ENCODE data around the gene FCGR2B.
"Not testable (repeated sequence)": the region's sequence is repeated elsewhere in the genome, so short reads cannot be mapped to it uniquely, and the experiment has no call there.

Gene FCGR2B

GRCh38 chr1:161662684-161663339 lies at the start of gene FCGR2B:
FCGR2B (plus strand) TSS chr1:161663143; CDS start chr1:161663242, 99 bp downstream.
- DNase-seq (ENCODE audit: low read depth in 2 of 2), result not testable (repeated sequence)

DNA sequence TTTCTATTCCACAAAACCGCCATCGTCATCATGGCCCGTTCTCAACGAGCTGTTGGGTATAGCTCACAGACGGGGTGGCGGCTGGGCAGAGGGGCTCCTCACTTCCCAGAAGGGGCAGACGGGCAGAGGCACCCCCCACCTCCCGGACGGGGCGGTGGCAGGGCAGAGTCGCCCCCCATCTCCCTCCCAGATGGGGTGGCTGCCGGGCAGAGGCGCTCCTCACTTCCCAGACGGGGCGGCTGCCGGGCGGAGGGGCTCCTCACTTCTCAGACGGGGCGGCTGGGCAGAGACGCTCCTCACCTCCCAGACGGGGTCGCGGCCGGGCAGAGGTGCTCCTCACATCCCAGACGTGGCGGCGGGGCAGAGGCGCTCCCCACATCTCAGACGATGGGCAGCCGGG lies 46.5 kb upstream of the FCGR2B start:
- DNase-seq (ENCODE audit: low read depth in 2 of 2), result not testable (repeated sequence)

DNA sequence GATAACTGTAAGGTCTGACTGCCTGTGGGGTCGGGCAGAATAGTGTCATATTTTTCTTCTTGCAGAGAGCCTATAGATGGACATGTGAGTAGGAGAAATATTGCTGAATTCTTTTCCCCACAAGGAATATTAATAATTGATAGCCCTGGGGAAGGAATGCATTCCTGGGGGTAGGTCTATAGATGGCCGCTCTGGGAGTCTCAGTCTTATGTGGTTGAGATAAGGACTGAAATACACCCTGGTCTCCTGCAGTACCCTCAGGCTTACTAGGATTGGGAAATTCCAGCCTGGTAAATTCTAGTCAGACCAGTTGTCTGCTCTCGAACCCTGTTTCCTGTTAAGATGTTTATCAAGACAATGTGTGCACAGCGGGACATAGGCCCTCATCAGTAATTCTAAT lies 44.4 kb upstream of the FCGR2B start:
- DNase-seq (ENCODE audit: low read depth in 2 of 2), result not testable (repeated sequence)

DNA sequence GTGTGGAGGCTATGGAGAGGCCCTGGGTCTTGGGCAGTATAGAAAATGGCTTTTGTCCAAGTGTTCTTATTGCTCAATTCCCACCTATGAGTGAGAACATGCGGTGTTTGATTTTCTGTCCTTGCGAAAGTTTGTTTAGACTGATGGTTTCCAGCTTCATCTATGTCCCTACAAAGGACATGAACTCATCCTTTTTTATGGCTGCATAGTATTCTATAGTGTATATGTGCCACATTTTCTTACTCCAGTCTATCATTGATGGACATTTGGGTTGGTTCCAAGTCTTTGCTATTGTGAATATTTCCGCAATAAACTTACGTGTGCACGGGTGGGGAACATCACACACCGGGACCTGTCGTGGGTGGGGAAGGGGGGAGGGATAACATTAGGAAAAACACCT lies 42.5 kb upstream of the FCGR2B start:
- not testable (repeated sequence) for DNase-seq (ENCODE audit: low read depth in 2 of 2)

GRCh38 chr1:161621181-161622000 lies 41.6 kb upstream of the FCGR2B start:
- peak; percentile 33 to 58 for DNase-seq (ENCODE audit: low read depth in 2 of 2)

DNA sequence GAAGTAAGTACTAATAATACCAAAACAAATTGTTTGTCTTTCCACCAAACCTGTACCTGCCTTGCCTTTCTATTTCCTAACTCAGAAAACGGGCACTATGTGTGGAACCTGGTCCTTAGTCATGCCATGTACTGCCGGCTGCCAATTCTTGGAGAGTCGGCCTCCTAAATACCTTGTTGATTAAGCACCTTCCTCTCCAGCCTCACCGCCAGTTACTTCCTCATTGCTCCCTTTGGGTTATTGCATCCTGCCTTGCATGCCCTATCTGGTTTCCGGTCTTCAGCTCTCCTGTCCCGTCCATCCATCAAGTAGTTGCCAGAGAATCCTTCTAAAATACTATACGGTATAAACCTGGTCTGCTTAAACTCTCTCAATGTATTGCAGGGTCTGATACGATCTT lies 40.9 kb upstream of the FCGR2B start:
- DNase-seq (ENCODE audit: low read depth in 2 of 2), result not testable (repeated sequence)

GRCh38 chr1:161623401-161624051 lies 39.4 kb upstream of the FCGR2B start:
- not testable (repeated sequence) for DNase-seq (ENCODE audit: low read depth in 2 of 2)

DNA sequence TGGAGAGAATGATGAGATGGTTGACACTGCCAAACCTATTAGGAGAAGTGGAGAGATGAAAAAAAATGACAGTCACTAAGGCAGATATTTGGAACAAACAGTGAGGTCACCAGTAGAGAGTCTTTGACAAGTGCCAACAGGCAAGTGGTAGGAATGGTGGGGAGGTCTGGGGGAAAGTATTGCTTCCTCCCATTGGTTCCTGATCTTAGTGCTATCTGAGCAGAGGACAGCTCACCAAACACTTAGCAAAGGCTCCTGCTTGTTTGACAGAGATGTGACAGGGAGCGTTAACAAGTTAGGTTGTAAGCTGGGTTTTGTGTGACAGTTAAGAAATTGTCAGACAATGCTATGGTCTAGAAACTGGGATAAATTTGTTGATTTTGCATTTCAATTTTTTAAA lies 38.3 kb upstream of the FCGR2B start:
- not testable (repeated sequence) for DNase-seq (ENCODE audit: low read depth in 2 of 2)

DNA sequence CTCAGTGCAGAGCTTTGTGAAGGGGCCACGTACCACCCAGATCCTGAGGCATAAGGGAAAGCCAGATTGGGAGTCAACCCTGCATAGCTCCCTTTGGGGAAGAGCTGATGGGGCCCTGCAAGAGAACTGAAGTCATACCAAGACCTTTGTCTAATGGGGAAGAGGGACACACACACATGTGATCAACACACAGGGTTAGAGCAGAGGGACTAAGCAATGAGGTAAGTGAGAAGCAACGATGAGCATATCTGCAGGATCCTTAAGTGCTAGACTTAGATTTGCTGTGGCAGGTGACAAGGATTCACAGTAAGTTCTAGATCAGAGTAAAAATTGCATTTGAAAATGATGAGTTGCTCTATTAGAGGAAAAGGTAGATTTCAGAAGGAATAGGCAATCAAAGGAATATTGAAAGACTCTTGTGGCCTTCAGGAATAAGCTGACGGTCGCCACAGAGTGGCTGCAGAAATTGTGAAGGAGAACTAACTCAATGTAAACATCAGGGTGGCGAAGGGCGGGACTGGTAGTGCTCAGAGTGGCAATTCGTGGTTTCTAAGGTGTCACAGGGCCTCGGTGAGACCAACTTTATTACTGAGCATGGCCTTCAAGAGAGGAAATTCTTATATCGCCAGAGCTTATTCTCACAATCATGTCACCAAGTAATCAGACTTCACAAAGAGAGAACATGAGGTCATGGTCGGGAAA lies 36.3 kb upstream of the FCGR2B start:
- not testable (repeated sequence) for DNase-seq (ENCODE audit: low read depth in 2 of 2)

DNA sequence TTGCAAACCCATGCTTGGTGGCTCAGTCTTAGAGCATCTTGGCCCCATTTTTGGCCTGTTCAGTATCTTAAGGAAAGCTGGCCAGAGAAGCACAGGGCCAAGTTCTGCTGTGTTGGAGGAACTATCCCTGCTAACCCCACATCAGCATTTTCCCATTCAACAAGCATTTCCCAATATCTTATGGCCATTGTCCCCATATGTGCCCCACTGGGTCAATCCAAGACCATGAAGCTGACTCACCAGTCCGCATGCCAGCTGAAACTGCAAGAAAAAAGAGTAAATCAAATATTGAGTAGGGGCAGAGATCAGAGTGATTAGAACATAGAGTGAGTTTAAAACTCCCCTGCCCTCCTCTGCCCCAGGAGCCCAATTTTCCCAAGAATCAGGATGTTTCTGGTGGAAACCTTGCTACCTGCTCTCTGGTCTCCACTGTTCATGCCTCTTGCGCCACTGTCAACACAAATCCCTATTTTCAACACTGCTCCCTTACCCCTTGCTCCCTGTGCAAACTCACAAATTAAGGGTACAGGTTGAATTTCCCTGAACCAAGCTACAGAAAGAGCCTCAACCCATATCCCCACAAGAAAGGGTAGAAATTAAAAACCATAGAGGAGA lies 32.7 kb upstream of the FCGR2B start:
- not testable (repeated sequence) for DNase-seq (ENCODE audit: low read depth in 2 of 2)

- no peak for DNase-seq (ENCODE audit: low read depth in 2 of 2)
Observed at GRCh38 chr1:161631076-161631475, 31.9 kb upstream of the FCGR2B start, which contains the start of gene FCGR3B. FCGR3B (minus strand) TSS chr1:161631176; CDS start chr1:161631094, 82 bp downstream.

DNA sequence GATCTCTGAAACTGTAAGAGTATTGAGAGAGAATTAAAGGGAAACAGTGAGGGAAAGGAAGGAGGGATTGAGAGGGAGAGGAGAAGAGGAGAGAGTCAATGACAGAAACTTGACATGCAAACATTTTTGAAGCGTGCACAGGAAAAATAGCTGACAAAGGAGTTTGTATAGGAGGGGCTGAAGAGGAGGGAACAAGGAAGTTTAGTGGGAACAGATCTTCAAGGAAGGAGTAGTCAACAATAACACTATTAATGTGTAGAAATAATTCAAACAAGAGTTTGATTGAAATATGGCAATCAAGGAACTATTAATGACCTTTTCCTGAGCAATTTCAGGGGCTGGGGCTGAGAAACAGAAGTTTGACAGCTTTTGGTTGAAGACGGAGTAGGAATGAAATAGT lies 27.9 kb upstream of the FCGR2B start:
- not testable (repeated sequence) for DNase-seq (ENCODE audit: low read depth in 2 of 2)

GRCh38 chr1:161636189-161636782 lies 26.7 kb upstream of the FCGR2B start:
- DNase-seq (ENCODE audit: low read depth in 2 of 2), result not testable (repeated sequence)

GRCh38 chr1:161636976-161637375 lies 26.0 kb upstream of the FCGR2B start:
- not testable (repeated sequence) for DNase-seq (ENCODE audit: low read depth in 2 of 2)

- not testable (repeated sequence) for DNase-seq (ENCODE audit: low read depth in 2 of 2)
Observed at GRCh38 chr1:161638251-161638993, 24.5 kb upstream of the FCGR2B start.

DNA sequence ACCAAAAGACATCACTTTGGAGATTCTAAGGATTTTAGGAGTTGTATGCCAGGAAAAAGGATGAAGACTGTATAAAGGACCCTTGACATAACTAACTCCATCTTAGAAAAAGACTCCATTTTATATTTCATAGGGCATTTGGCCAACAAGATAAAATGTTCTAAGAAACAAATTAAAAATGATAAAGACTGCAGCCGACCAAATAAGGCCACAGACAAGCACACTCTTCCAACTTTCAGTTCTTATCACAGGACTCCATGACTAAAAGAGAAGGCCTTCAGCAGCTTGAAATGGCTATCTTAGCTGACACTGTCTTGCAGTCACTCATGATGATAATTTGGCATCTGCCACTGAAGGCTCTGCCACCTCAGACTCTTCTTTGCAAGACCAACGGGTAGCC lies 23.7 kb upstream of the FCGR2B start:
- not testable (repeated sequence) for DNase-seq (ENCODE audit: low read depth in 2 of 2)

DNA sequence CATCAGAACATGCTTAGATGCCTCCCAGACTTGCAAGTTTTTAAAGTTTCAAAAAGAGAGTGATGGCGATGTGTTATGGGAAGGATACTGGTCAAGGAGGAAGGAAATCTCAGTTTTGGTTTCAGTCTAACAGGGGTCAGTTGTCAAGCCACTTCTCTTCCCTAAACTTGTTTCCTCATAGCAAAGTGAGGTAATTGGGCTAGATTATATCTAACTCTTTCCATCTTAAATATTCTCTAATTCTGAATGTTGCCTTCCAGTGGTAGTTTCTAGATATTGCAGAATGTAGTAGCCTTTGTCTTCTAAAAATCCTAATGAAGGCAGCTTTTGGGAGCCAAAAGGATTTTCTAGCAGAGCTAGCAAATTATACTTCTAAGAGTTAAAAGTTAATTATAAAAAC lies 20.2 kb upstream of the FCGR2B start:
- not testable (repeated sequence) for DNase-seq (ENCODE audit: low read depth in 2 of 2)

- DNase-seq (ENCODE audit: low read depth in 2 of 2), result not testable (repeated sequence)
Observed at GRCh38 chr1:161643481-161644208, 19.3 kb upstream of the FCGR2B start.

DNA sequence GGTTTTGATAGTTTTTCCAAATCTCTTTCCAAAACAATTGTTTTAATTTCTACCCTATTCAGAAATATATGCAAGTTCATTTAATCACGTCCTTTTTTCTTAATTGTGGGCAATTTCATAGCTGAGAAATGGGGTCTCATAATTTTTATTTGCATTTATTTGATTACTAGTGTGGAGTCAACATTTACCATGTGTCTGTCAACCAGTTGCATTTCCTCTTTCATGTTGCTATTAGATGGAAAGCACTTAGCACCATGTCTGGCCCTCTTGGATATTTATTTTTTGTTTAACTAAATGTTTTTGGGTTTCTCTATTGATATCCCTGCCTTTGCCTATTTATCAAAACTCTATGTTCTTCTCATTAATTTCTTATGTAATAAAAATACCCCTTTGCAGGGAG lies 18.1 kb upstream of the FCGR2B start:
- DNase-seq (ENCODE audit: low read depth in 2 of 2), result not testable (repeated sequence)

Data from stimulated activated CD8-positive, alpha-beta memory T cell treated with anti-CD3 and anti-CD28 coated beads, Interleukin-2, amount 100 ng/mL, for 1 hour (primary cell).